ENCODE measurements around the gene FOSL2.

Gene FOSL2

DNA sequence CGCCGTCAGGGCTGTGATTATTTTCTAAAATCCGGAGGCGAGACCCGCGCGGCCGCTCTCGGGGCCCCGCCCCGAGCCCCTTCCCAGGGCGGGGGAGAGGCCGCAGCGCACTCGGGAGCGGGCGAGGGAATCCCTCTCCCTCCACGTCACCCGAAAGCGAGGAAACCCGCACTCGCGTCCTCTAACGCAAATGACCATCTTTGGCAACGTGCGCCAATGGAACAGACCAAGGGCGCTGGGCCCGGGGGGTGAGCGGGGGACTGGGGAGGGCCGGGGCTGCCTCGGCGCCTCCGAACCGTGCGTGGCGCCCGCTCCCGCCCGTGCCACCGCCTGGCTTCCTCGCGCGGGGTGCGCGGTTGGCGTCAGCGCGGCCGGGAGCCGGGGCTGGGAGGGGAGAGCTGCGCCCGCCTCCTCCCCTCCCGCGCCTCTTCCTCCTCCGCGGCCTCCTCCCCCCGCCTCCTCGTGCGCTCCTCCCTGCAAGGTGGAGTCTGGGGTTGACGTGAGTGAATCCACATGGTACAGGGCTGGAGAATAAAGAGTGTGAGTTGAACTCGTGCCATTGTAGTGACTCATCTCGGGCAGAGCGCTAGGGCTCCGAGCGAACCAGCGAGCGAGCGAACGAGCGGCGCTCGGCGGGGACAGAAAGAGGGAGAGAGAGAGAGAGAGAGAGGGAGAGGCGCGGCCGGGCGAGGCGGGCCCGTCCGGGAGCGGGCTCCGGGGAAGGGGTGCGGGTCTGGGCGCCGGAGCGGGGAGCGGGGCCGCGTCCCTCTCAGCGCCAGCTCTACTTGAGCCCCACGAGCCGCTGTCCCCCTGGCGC is at the start of gene FOSL2:
FOSL2 (plus strand) TSS at position 562 of the 817 bp plus-strand sequence. CDS start 863 bp downstream, outside the sequence.
- DNase-seq = peak; percentile 97

GRCh38 chr2:28343184-28343942 is 49.3 kb upstream of the FOSL2 start:
- DNase-seq = no peak

DNA sequence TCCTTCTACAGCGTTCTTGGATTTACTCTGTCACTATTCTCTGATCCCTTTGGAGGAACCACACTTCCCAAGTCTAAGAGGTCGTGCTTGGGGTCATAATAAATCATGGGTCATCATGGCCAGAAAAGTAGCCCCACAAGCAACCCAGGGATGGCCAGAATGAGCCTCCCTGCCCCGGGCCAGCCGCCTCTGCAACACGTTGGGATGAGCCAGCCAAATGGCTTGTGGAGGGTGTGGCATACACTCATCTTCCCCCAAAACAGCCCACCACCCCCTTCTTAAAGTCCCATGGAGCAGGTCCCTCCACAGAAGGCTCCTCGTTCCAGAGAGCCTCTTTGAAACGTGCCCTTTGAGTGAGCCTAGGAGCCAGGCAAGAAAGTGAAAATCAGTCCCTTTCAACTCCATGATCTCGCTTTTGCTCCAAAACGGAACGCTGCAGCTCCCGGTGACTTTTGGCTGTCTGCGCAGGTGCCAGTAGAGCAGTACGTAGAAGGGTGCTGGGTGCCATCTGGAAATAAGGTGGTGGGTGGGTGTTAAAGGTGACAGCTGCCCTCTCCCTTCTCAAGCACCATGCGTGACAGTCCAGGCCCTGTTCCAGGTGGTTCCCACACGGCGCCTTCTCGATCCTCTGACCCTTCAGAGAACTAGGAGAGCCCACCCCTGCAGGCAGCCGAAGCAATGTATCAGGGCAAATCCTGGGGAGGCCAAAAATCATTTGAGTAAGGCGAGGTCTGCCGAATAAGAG is 48.5 kb upstream of the FOSL2 start:
- no peak for DNase-seq

- no peak for DNase-seq
These were observed 47.8 kb upstream of the FOSL2 start for GRCh38 chr2:28344756-28345373.

- no peak for DNase-seq
These were observed 47.0 kb upstream of the FOSL2 start for GRCh38 chr2:28345619-28346018.

DNA sequence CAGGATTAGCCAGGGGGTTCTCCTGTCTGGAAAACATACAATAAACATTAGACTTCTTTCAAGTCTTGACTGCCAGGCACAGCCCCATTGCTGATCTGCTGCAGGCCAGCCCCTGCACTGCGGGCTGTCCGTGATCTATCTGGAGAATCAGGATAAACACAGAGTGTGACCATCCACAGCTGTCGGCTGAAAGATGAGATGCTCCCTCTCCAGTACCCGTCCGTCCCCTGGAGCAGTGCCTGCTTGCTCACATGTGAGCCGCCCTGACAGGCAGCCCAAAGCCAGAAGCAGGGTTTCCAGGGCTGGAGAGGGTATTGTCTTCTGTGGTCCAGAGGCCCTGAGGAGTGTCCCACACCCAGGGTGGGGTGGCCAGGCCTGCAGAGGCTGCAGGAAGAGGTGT is 46.1 kb upstream of the FOSL2 start:
- DNase-seq = no peak

GRCh38 chr2:28347193-28347592 is 45.5 kb upstream of the FOSL2 start:
- no peak for DNase-seq

GRCh38 chr2:28347596-28347995 is 45.1 kb upstream of the FOSL2 start:
- DNase-seq = no peak

DNA sequence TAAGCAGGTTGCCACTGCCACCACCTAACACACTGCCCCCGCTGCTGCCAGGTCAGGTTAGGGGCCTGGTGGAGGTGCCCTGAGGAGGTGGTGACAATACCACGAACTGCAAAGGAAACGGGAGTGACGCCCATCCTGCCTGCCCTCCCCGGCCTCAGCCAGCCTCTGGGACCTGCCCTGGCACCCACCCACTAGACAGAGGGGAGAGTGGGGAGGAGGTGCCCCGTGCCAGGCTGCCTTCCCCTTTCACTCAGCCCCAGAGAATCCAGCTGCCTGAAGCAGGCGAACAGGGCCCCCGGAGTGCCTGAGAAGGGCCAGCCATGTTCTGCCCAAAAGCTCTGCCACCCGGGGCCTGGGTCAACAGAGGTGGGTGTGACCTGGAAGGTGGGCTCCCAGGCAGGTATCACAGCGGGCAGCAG is 44.5 kb upstream of the FOSL2 start:
- DNase-seq = no peak

- DNase-seq = no peak
These were observed 43.7 kb upstream of the FOSL2 start for GRCh38 chr2:28348921-28349320.

DNA sequence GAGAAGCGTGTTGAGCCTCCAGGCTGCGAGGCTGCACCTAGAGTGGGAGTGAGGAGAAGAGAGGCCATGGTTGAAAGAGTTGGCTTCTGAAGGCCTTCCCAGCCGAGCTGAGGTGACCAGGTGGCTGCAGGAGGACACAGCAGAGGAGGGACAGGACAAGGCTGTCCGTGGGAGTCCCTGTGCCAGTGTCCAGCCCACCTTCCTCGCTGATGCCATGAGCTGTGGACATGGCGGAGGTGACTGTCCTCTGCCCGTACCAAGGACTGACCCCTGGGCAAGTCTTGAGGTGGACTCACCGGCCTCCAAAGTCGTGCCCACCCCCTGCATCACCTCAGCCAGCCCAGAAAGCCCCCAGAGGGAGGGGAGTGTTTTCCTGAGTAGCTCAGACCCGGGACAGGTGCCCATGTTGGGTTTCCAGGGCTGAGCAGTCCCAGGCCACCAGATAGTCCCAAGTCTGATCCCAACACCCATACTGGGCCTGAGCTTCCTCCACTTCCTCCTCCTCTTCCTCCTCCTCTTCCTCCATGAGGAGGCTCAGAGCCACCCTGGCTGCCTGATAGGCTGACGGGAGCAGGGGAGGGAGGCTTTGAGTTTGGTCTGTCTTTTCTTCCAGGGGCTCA is 43.0 kb upstream of the FOSL2 start:
- no peak for DNase-seq

GRCh38 chr2:28350196-28350595 is 42.5 kb upstream of the FOSL2 start:
- DNase-seq = no peak

DNA sequence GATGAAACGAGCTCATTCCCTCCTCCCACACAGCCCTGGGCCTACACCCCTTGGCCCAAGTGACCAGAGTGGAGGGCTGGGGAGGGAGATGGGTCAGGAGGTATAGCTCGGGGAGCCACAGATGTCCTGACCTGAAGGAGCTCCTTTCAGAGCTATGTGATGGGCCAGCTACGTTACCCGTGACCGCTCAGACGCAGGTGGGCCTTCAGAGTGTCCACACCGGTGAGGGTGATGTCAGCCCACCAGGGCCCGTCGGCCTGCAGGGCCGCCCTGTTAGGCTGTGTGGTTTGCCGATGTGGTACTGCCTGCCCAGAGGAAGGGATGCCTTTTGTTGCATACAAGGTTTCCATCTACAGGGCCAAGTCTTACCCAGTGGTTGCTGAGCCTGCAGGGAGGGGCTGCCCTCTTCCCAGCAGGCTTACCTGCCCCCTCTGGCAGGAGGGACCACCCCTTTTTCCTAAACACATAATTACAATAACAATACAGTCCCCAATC is 41.8 kb upstream of the FOSL2 start:
- DNase-seq = no peak

DNA sequence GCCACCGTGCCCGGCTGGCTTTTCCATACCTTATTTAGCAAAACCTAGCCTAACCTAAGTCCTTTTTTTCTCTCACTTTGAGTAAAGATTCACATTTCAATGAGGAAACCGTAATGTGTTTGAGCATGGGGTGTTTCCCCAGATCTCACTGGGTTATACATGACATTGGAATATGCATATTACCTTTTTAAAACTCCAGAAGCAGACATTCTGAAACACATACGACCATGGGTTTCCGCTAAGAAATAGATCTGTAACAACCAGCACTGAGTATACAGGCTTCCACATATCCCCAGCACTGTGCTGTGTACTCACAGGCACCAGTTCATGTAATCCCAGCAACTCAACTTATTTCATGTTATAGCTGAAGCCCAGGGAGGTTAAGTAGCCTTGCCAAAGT is 41.0 kb upstream of the FOSL2 start:
- no peak for DNase-seq

DNA sequence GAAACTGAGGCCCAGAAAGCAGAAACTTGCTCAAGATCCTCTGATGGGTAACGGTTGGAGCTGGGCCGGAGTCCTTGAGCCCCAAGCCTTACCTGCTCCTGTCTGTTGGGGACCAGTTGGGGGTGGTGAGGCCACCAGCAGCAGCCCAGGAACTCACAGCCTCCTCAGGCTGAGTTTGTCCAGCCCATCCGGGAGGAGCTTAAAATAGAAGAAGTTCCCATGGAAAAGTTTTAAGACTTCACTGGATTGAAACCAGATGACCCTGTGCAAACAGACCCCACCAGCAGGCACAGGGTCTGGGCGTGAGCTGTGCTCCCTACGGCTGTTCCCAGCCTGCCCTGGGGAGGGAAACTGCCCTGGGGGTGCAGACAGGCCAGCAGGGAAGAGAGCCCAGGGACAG is 40.6 kb upstream of the FOSL2 start:
- no peak for DNase-seq

- DNase-seq = no peak
These were observed 40.0 kb upstream of the FOSL2 start for GRCh38 chr2:28352610-28353195.

DNA sequence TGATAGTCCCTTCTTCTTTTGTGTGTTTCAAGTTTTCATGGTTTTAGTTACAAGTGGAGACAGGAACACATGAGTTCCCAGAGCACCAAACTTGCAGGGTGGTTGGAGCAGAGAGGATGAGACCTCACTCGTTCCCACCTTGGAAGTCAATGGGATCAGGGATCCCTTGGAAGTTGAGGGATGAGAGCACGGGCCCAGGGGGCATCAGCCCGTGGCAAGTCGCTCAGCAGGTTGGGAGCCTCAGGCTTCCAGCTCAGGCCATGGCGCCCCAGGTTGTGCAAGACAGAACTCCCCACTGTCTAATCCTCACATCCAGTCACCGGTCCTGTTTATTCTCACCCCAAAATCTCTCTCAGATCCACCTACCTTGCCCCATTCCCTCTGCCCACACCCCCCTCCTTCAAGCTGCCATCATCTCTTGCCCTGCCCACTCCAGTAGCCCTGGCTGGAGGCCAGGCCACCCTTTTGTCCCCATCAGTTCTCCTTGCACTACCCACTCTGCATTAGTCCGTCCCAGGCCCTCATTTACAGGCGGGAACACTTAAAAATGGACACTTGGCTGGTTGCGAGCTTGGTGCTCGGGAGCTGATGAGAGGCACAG is 37.6 kb upstream of the FOSL2 start:
- no peak for DNase-seq

GRCh38 chr2:28355521-28356094 is 37.0 kb upstream of the FOSL2 start:
- DNase-seq = no peak

DNA sequence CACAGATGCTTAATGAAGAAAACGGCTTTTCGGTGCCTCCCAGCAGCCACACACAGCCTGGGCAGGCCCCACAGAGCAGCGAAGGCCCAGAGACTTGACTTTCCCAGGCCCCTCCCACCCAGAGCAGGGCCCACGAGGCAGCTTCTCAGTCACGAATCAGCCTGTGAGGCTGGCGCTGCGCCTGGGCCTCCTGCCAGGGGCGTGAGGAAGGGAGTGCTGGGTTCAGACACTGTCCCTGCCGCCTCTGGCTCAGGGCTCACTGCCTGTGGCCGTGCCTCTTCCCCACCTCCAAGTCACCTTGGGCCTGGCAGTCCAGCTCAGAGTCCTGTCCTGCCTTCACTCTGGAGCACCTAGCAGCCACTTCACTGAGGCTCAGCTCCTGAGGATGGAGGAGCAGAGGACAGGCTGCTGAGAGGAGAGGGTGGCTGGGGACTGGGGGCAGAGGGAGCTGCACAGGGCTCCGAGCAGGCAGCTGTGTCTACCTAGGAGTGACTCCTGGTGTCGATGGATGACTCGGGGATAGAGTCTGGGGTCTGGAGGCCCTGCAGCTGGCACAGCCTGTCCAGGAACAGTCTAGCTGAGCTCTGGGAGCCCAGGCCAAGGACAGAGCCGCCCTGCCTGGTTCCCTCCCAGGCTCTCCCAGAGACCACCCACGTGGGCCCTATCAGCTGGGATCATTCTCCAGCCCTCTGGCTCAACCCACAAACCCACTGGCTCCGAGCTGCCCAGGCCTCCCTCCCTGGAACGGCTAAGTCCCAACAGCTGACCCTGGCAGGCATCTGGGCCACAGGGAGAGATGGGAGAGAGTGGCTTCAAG is 36.4 kb upstream of the FOSL2 start:
- peak; percentile 87 for DNase-seq

DNA sequence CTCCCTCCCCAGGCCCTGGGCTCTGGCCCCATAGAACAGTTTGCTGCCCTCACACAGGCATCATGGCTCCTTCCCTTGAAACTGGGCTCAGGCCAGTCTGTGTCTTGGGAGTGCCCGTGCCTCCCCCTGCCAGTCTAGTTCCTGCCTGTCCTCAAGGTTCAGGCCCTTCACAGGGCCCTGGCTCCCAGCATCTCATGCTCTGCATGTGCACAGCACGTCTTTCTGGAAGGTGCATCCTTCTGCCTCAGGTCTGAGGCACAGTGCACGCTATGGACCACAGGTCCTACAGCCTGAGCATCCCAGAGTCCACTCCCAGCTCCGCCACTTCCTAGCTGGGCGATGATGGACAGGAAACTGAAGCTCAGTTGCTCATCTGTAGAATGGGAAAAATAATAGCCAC is 35.6 kb upstream of the FOSL2 start:
- no peak for DNase-seq
